B cell (primary cell): ENCODE data around the gene SATB1. TPM values are rescaled to one million over a fixed set of nuclear protein-coding genes. Genes with fewer than 3 reads are reported as not detected.
A peak's percentile ranks its signal among the peaks of the same experiment; 100 is the strongest.

Experiments
- ATAC-seq: fragments of 200-7000 bp; cut with Tn5 transposase; one replicate; pipeline ENCODE4 v1.10.0; 2021; ENCODE audit warnings: low read depth, mild to moderate bottlenecking, moderate number of reproducible peaks, moderate library complexity
- CTCF ChIA-PET: fragments of 350-600 bp; sonication (Branson Sonifier 250); formaldehyde crosslinking; loops from one replicate; lab custom pipeline; 2021; ENCODE audit warnings: antibody characterized with exemption, inconsistent platforms; lab: Charles Lee
- POLR2A ChIA-PET: fragments of 350-600 bp; sonication (Branson Sonifier 250); formaldehyde crosslinking; loops from one replicate; lab custom pipeline; 2021; ENCODE audit warnings: antibody characterized with exemption; lab: Charles Lee
- DNase-seq: peaks from one replicate; pipeline ENCODE4 v3.0.0; 2013
- H2AFZ ChIP-seq: 2 replicates; pipeline ENCODE4 v1.6.1; 2012; ENCODE audit warnings: mild to moderate bottlenecking, low read depth, low read length; ENCODE audit not compliant: insufficient read depth, poor library complexity, severe bottlenecking
- H3K27ac ChIP-seq, 2 donors: 1 replicate in 1 of 2; 2 replicates in 1 of 2; pipeline ENCODE4 v1.5.1; 2012 to 2013; ENCODE audit warnings: low read length in 2 of 2, mild to moderate bottlenecking in 2 of 2, moderate library complexity in 1 of 2
- H3K27me3 ChIP-seq, 4 experiments: fragments of 200-600 bp in 1 of 4; sonication (generic) in 1 of 4; replicated peaks in 1 of 4; 1 replicate in 2 of 4; 2 replicates in 2 of 4; pipeline versions ENCODE4 v1.6.1 to v1.7.0; 2013 to 2016; ENCODE audit warnings: low read length in 3 of 4, mild to moderate bottlenecking in 2 of 4, mixed read lengths in 1 of 4, moderate library complexity in 1 of 4; ENCODE audit not compliant: insufficient read depth in 4 of 4, control insufficient read depth in 3 of 4; ENCODE audit errors: control extremely low read depth in 1 of 4
- H3K36me3 ChIP-seq, 2 experiments: replicated peaks in 1 of 2; 1 replicate in 1 of 2; 2 replicates in 1 of 2; pipeline versions ENCODE4 v1.6.1 to v1.7.1; 2013; ENCODE audit warnings: low read length in 1 of 2; ENCODE audit not compliant: insufficient read depth in 2 of 2, control insufficient read depth in 1 of 2; ENCODE audit errors: control extremely low read depth in 1 of 2, extremely low read depth in 1 of 2
- H3K4me1 ChIP-seq, 2 donors: fragments of 200-600 bp in 1 of 2; sonication (generic) in 1 of 2; 1 replicate in 1 of 2; 2 replicates in 1 of 2; pipeline versions ENCODE4 v1.5.1 to v1.6.1; 2013 to 2017; ENCODE audit warnings: low read length in 2 of 2; ENCODE audit not compliant: control insufficient read depth in 2 of 2, insufficient read depth in 2 of 2
- H3K4me2 ChIP-seq: replicated peaks from 2 replicates; pipeline ENCODE3; 2012; ENCODE audit warnings: mild to moderate bottlenecking, low read depth, low read length; ENCODE audit not compliant: poor library complexity, severe bottlenecking
- H3K4me3 ChIP-seq, 5 experiments: fragments of 200-600 bp in 1 of 5; sonication (generic) in 1 of 5; 1 replicate in 3 of 5; 2 replicates in 2 of 5; pipeline versions ENCODE4 v1.5.1 to v1.7.0; 2011 to 2016; ENCODE audit warnings: low read length in 4 of 5, mild to moderate bottlenecking in 4 of 5, low read depth in 2 of 5, control low read depth in 1 of 5, moderate library complexity in 1 of 5; ENCODE audit not compliant: insufficient read depth in 1 of 5; ENCODE audit errors: control extremely low read depth in 1 of 5, extremely low read depth in 1 of 5
- H3K79me2 ChIP-seq: fragments of 200-600 bp; sonication (generic); one replicate; pipeline ENCODE4 v1.6.0; 2016; ENCODE audit warnings: low read length; ENCODE audit not compliant: control insufficient read depth, insufficient read depth
- H3K9ac ChIP-seq: fragments of 200-600 bp; sonication (generic); 2 replicates; pipeline ENCODE4 v1.6.1; 2017; ENCODE audit warnings: mild to moderate bottlenecking, low read length, moderate library complexity
- H3K9me3 ChIP-seq, 3 donors: one replicate each; pipeline versions ENCODE4 v1.6.1 to v1.7.1; 2013; ENCODE audit warnings: low read length in 2 of 3; ENCODE audit not compliant: control insufficient read depth in 2 of 3, insufficient read depth in 1 of 3; ENCODE audit errors: control extremely low read depth in 1 of 3
- H4K20me1 ChIP-seq: 2 replicates; pipeline ENCODE4 v1.6.0; 2012; ENCODE audit warnings: mild to moderate bottlenecking, low read length; ENCODE audit not compliant: insufficient read depth, control insufficient read depth, poor library complexity, severe bottlenecking
- H3K27ac Mint-ChIP-seq: one replicate; pipeline ENCODE4 v1.8.0; 2021; ENCODE audit warnings: mixed read lengths
- H3K27me3 Mint-ChIP-seq: one replicate; pipeline ENCODE4 v1.8.0; 2021; ENCODE audit warnings: mixed read lengths
- H3K4me1 Mint-ChIP-seq: one replicate; pipeline ENCODE4 v1.8.0; 2021; ENCODE audit warnings: mixed read lengths
- H3K4me3 Mint-ChIP-seq: one replicate; pipeline ENCODE4 v1.8.0; 2021; ENCODE audit warnings: mixed read lengths
- H3K9me3 Mint-ChIP-seq: one replicate; pipeline ENCODE4 v1.8.0; 2022; ENCODE audit warnings: mixed read lengths; ENCODE audit not compliant: insufficient read depth
- CTCF ChIP-seq: fragments of 200-600 bp; IDR thresholded peaks from one replicate; pipeline ENCODE4 v1.8.0; 2022; ENCODE audit warnings: antibody characterized with exemption, mild to moderate bottlenecking
- EZH2 ChIP-seq: IDR thresholded peaks from 2 replicates; pipeline ENCODE4 v1.6.1; 2012; ENCODE audit warnings: borderline replicate concordance, low read depth, mild to moderate bottlenecking, moderate library complexity, low read length; ENCODE audit not compliant: insufficient read depth, poor library complexity, severe bottlenecking
- WGBS: methylation state at CpG from one replicate; pipeline ENCODE4 v1.1.5; 2013; ENCODE audit warnings: missing lambda C conversion rate; ENCODE audit not compliant: insufficient coverage; 5-methylcytosine and 5-hydroxymethylcytosine counted together
- intact Hi-C: fragments of 100-400 bp; cut with micrococcal nuclease; formaldehyde crosslinking; loops from one replicate; pipeline ENCODE4 v1.10.0; 2022
- polyA minus RNA-seq: library from RNA; depleted of rRNA, polyadenylated mRNA; stranded (reverse); fragments of >200 nt; gene quantifications from 2 replicates; pipeline ENCODE4 v1.2.3, GENCODE V29; 2012
- polyA plus RNA-seq: library from polyadenylated mRNA; depleted of rRNA; stranded (reverse); fragments of >200 nt; gene quantifications from 2 replicates; pipeline ENCODE4 v1.2.3, GENCODE V29; 2012
- total RNA-seq, 2 donors: library from RNA; stranded (reverse); fragments of 120-200 nt in 1 of 2; gene quantifications; 1 replicate in 1 of 2; 2 replicates in 1 of 2; pipeline versions ENCODE4 v1.2.3 to v1.2.4, GENCODE V29; 2013 to 2022

SATB1 gene
- total RNA-seq (56.1 and 66.5 TPM in 2 replicates), polyA plus RNA-seq (42.3 and 59.4 TPM in 2 replicates), polyA minus RNA-seq (63.0 and 91.3 TPM in 2 replicates)
- total RNA-seq (2013) = 66.8 TPM

- Histone ChIP-seq H2AFZ (peak within 1 kb of the TSS; percentile 85), H3K79me2 (peaks cover 36% of the 10 kb centered on the region), H3K27me3 (no peaks in the 10 kb centered on the region), H3K27ac (peak within 1 kb of the TSS; percentile 78 to 86), H3K9ac (peak within 1 kb of the TSS; percentile 80), H3K4me3 (peak within 1 kb of the TSS; percentile 68 to 93 (median 86)), H3K9me3 (no peaks in the 10 kb centered on the region), H3K4me1 (peaks cover 21 to 22% of the 10 kb centered on the region in 2 donors), H4K20me1 (no peaks in the 10 kb centered on the region), H3K36me3 (peaks cover 0 to 2% of the 10 kb centered on the region in 2 experiments), H3K4me2 (peak within 1 kb of the TSS; percentile 95)
- ChIA-PET CTCF (interaction anchor here (0.8 to 1.9 kb wide), 3 partner anchors 20 to 333 kb away, joined by 3 to 4 read pairs (median 4); no protein-coding TSS in a partner anchor), POLR2A (interaction anchor here (0.6 to 1.2 kb wide), 2 partner anchors 20 to 21 kb away, joined by 5 to 8 read pairs; no protein-coding TSS in a partner anchor)
- H3K4me3 Mint-ChIP-seq = peak within 1 kb of the TSS; percentile 87
- H3K4me1 Mint-ChIP-seq = peaks cover 35% of the 10 kb centered on the region
- intact Hi-C loops = loop anchor here (1.0 to 10.0 kb wide), 6 partner anchors 20 to 1617 kb away; partner anchors contain the start of genes KAT2B, RAB5A and TBC1D5
- 0% methylated on average over 61 of the region's 89 CpGs for WGBS
- H3K27ac Mint-ChIP-seq = peak within 1 kb of the TSS; percentile 94
- H3K9me3 Mint-ChIP-seq = no peaks in the 10 kb centered on the region
- peak; percentile 53 for ATAC-seq
- DNase-seq = peak; percentile 80
- no peak for TF ChIP-seq EZH2
- no peak for TF ChIP-seq CTCF
- no peaks in the 10 kb centered on the region for H3K27me3 Mint-ChIP-seq
Observed at GRCh38 chr3:18424729-18425640, at the start of gene SATB1. SATB1 (minus strand) TSS chr3:18425339; CDS start chr3:18420967, 4,372 bp downstream.
